ENCODE results near the gene C5. TPM values are rescaled to one million over a fixed set of nuclear protein-coding genes. Genes with fewer than 3 reads are reported as not detected.

C5 gene
- total RNA-seq, 1 experiment from 2014 or later, result 0.74 TPM

- Histone ChIP-seq H2AFZ (ENCODE audit: low read length) (no peak overlapping the region), H2BK12ac (ENCODE audit: insufficient read length, low read depth, low read length) (no peak overlapping the region), H3K27me3 (ENCODE audit: insufficient read depth, low read length) (no peaks in the 10 kb centered on the region; the same call in 1 of the 2 replicates), H3T11ph (ENCODE audit: low read length) (no peak overlapping the region), H4K5ac (ENCODE audit: insufficient read length, low read depth, low read length) (no peak overlapping the region), H3K23ac (ENCODE audit: insufficient read length, low read depth, low read length) (no peak overlapping the region), H3K9ac (ENCODE audit: extremely low read depth, insufficient read length, low read length) (no peak overlapping the region), H2AK5ac (ENCODE audit: insufficient read length, low read length) (no peak overlapping the region), H2BK5ac (ENCODE audit: insufficient read length, low read length) (no peak overlapping the region), H3K14ac (ENCODE audit: insufficient read depth, low read length) (no peak overlapping the region), H3K4me1 (ENCODE audit: insufficient read depth, low read length) (no peaks in the 10 kb centered on the region), H4K91ac (ENCODE audit: insufficient read length, low read depth, low read length) (no peak overlapping the region), H3K79me2 (ENCODE audit: insufficient read depth, low read length) (no peaks in the 10 kb centered on the region), H3K79me1 (ENCODE audit: insufficient read depth, low read depth, low read length, poor library complexity, severe bottlenecking) (no peaks in the 10 kb centered on the region), H2BK120ac (ENCODE audit: low read depth, low read length, poor library complexity, severe bottlenecking) (no peak overlapping the region), H3K18ac (ENCODE audit: insufficient read length, low read depth, low read length) (no peak overlapping the region), H3K4me2 (ENCODE audit: insufficient read depth, insufficient read length, low read length) (no peak overlapping the region), H4K8ac (replicated peaks; ENCODE audit: insufficient read length, low read depth, low read length) (no peak overlapping the region), H3K9me3 (ENCODE audit: control insufficient read depth, low read depth, low read length) (no peaks in the 10 kb centered on the region), H3K4ac (ENCODE audit: low read depth, low read length) (no peak overlapping the region), H3K27ac (ENCODE audit: insufficient read length, low read depth, low read length) (no peak overlapping the region), H2BK20ac (ENCODE audit: low read depth, low read length, poor library complexity, severe bottlenecking) (no peak overlapping the region), H3K56ac (ENCODE audit: insufficient read length, low read depth, low read length) (no peak overlapping the region), H2BK15ac (ENCODE audit: low read depth, low read length) (no peak overlapping the region), H3K23me2 (ENCODE audit: insufficient read length, low read depth, low read length, poor library complexity, severe bottlenecking) (no peaks in the 10 kb centered on the region), H4K20me1 (ENCODE audit: control insufficient read depth, insufficient read depth, insufficient read length) (no peaks in the 10 kb centered on the region)
- Mint-ChIP-seq H3K36me3 (ENCODE audit: insufficient read depth in 1 of 3, low read depth in 3 of 3) (no peaks in the 10 kb centered on the region; a peak in 2 of 7 replicates), H3K4me1 (no peaks in the 10 kb centered on the region), H3K27me3 (ENCODE audit: low read depth) (peaks cover 4% of the 10 kb centered on the region; the same call in 1 of the 2 replicates), H3K27ac (no peak overlapping the region), H3K9me3 (no peaks in the 10 kb centered on the region), H3K4me3 (no peak overlapping the region)
- no peak for TF ChIP-seq CTCF (conservative IDR thresholded peaks at IDR 0.05)
- DNase-seq, result no peak
- no CpG with 5 or more reads among the region's 1 CpG for WGBS (ENCODE audit: extremely low coverage, insufficient read length, low lambda C conversion rate)
These were observed 32.0 kb upstream of the C5 start for GRCh38 chr9:121082075-121082474.

Measured in H9 (cell line).